ENCODE results near the gene PXDN. TPM values are rescaled to one million over a fixed set of nuclear protein-coding genes. Genes with fewer than 3 reads are reported as not detected.

Gene PXDN
- total RNA-seq, 4 donors from 2014 or later, result 7.0 to 9.5 (median 9.4) TPM

DNA sequence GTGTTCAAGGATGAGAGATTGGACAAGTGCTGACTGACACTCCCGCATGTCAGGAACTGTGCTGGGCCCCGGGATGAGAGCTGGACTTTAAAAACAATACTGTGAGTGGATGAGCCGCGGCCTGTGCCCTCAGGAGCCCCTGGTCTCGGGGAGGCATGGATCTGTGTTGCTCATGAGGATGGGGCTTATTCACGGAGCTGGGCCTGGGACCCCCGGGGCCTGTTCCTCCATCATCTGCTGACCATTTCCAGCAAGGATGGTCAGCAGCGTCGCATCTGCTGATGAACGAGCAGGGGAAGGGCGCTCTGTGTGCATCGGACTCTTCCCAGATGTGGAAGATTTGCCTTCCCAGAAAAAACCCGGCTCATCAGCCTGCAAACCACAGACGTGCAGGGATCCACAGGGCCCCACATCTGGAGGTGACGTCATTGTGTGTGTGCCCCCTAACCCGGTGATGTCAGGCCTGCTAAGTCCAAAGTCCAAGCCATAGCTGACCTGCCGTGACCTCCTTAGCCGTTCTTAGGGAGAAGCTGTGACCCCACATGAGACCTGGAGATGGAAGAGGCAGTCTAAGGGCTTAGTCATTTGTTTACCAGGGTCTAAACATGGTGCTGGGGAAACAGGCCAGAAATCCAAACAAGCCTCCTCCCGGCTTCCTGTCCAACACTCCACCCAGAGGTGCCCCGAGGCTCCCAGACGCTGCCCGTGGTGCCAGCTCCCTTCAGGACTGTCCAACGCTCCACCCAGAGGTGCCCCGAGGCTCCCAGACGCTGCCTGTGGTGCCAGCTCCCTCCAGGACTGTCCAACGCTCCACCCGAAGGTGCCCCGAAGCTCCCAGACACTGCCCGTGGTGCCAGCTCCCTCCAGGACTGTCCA lies 143.9 kb downstream of the PXDN start:
- no peak for TF ChIP-seq CTCF (IDR thresholded peaks at IDR 0.05)
- no peak for TF ChIP-seq EP300 (IDR thresholded peaks at IDR 0.05)
- no peak for TF ChIP-seq POLR2A (IDR thresholded peaks at IDR 0.05)
- no peak for TF ChIP-seq POLR2AphosphoS5 (IDR thresholded peaks at IDR 0.05)
- Histone ChIP-seq H3K4me1 (peaks cover 16% of the 10 kb centered on the region), H3K4me3 (no peak overlapping the region), H3K36me3 (no peaks in the 10 kb centered on the region), H3K27ac (no peak overlapping the region), H3K9me3 (no peaks in the 10 kb centered on the region), H3K27me3 (no peaks in the 10 kb centered on the region)
- WGBS, result 63% methylated on average over 23 of the region's 29 CpGs
- peak in 1 of 2 donors; percentile 57 for DNase-seq (ENCODE audit: low spot score in 2 of 2)

DNA sequence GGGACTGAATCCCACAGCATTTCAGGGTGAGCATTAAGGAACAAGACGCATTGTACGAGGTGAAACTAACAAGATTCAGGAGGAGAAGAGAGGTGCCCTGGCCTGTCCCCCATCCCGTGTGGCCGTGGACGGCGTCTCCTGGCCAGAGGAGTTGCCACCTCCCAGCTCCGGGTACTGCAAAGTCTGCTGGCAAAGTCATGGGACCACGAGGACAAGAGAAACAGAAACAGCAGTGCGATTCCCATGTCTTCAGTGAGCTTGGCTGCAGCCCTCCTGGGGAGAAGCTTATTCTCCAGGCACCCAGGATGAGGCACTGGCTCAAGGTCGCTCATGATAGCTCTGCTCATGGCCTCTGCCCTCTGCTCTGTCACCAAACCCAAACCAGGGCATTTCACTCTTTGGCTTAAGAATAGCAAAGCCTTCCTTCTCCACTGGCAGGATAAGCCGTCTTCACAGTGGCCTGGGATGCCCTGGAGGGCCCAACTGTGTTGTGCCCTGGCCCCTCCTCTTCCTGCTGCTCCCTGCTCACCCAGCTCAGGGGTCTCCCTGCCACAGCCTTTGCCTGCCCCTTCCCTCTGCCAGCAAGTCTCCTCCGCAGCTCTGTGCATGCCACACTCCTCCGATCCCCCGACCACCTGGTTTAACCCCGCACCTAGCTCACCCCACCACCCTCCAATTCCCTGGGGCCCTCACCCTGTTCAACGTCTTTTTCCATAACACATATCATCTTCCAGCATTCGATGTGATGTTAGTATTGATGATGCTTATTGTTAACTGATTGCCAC lies 144.8 kb downstream of the PXDN start:
- no peaks in the 10 kb centered on the region for H3K27me3 ChIP-seq
- H3K4me1 ChIP-seq, result peaks cover 9% of the 10 kb centered on the region
- H3K9me3 ChIP-seq, result no peaks in the 10 kb centered on the region
- peak in 1 of 2 donors; percentile 49 for DNase-seq (ENCODE audit: low spot score in 2 of 2)
- H3K27ac ChIP-seq, result no peak overlapping the region
- no peaks in the 10 kb centered on the region for H3K36me3 ChIP-seq
- 87% methylated on average over 17 of the region's 17 CpGs for WGBS
- no peak overlapping the region for H3K4me3 ChIP-seq
- no peak for TF ChIP-seq POLR2A (IDR thresholded peaks at IDR 0.05)
- no peak for TF ChIP-seq POLR2AphosphoS5 (IDR thresholded peaks at IDR 0.05)
- TF ChIP-seq CTCF (IDR thresholded peaks at IDR 0.05), result no peak
- no peak for TF ChIP-seq EP300 (IDR thresholded peaks at IDR 0.05)

DNA sequence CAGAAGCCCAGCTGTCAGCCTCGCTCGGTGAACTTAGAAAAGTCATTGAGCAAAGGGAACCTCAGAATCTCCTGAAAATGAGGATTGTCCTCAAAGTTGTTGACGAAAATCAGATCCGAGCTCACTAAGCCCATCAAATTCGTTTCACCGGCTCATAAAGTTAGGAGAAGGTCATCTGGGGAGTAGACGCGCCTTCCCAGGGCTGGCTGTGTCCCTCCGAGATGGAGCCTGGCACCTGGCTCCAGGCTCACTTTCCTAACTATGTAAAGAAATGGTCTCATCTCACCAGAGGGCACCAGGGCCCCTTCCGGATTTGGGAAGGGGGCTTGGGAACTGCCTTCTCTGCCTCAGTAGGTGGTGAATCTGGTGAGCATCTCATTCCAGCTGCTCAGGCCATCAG lies 145.5 kb downstream of the PXDN start:
- TF ChIP-seq CTCF (IDR thresholded peaks at IDR 0.05) (no peak), POLR2A (IDR thresholded peaks at IDR 0.05) (no peak), EP300 (IDR thresholded peaks at IDR 0.05) (no peak), POLR2AphosphoS5 (IDR thresholded peaks at IDR 0.05) (no peak)
- Histone ChIP-seq H3K4me1 (peaks cover 11% of the 10 kb centered on the region), H3K27me3 (no peaks in the 10 kb centered on the region), H3K4me3 (no peak overlapping the region), H3K9me3 (no peaks in the 10 kb centered on the region), H3K27ac (no peak overlapping the region), H3K36me3 (no peaks in the 10 kb centered on the region)
- DNase-seq (ENCODE audit: low spot score in 2 of 2), result peak in 1 of 2 donors; percentile 5
- WGBS, result 96% methylated on average over 10 of the region's 10 CpGs

DNA sequence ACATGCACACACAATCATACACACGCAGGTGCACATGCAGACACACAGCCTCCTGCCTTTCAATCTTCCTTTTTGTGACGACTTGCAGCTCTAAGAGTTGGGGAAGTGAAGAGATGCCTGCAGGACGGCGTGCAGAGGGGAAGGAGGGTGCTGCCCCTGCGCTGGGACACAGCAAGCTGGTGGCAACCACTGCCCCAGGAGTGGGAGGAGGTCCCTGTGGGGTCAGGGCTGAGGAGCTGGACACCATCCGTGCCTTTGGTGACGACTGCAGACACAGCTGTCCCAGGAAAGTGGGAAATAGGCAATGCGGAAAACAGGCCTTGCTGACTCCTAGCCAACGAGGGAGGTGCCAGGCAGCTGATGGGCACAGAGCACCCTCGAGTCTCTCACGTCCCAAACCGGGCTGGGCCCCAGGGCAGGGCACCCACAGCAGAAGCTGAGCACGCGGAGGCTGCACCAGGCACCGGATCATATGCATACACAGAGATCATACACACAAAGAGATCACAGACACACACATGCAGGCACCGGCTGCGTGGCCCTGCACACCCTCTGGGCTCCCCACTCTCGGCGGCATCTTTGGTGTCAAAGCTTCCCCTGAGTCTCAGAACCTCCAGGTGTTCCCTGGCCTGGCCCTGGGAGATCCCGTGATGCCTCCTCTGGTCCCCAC lies 146.1 kb downstream of the PXDN start:
- TF ChIP-seq POLR2AphosphoS5 (IDR thresholded peaks at IDR 0.05) (no peak), POLR2A (IDR thresholded peaks at IDR 0.05) (no peak), CTCF (IDR thresholded peaks at IDR 0.05) (no peak), EP300 (IDR thresholded peaks at IDR 0.05) (no peak)
- Histone ChIP-seq H3K4me3 (no peak overlapping the region), H3K27ac (no peak overlapping the region), H3K4me1 (peaks cover 17% of the 10 kb centered on the region), H3K9me3 (no peaks in the 10 kb centered on the region), H3K36me3 (no peaks in the 10 kb centered on the region), H3K27me3 (no peaks in the 10 kb centered on the region)
- DNase-seq (ENCODE audit: low spot score in 2 of 2), result peak in 1 of 2 donors; percentile 50
- 79% methylated on average over 11 of the region's 20 CpGs for WGBS

Measured in suprapubic skin (tissue), 4 donors.